Measurements from ENCODE around the gene SNX1.

The SNX1 gene

GRCh38 chr15:64164436-64164835 lies 68.7 kb downstream of the SNX1 start:
- no peak for DNase-seq

GRCh38 chr15:64166102-64166890 lies 70.5 kb downstream of the SNX1 start:
- no peak for DNase-seq

GRCh38 chr15:64180235-64180824 lies 84.5 kb downstream of the SNX1 start:
- no peak for DNase-seq

- DNase-seq: no peak
Observed at GRCh38 chr15:64182859-64183370, 87.1 kb downstream of the SNX1 start.

- DNase-seq: no peak
Observed at GRCh38 chr15:64185146-64185911, 89.5 kb downstream of the SNX1 start.

GRCh38 chr15:64187396-64188191 lies 91.8 kb downstream of the SNX1 start:
- no peak for DNase-seq

Measured in DMS53 (cell line).